DOHH2 (cell line): ENCODE measurements around the gene ROR2.

Experiments used
- EZH2phosphoT487 ChIP-seq: fragments of 200-600 bp; sonication (generic); IDR thresholded peaks from 2 replicates; pipeline ENCODE4 v1.6.1; 2017; ENCODE audit warnings: borderline replicate concordance, mild to moderate bottlenecking, antibody characterized with exemption, low read length, moderate library complexity, mixed read lengths
- TF ChIP-seq, protein P1 (sequence below): fragments of 200-600 bp; sonication (generic); IDR thresholded peaks from one replicate; pipeline ENCODE4 v1.5.1; 2014; ENCODE audit warnings: antibody characterized with exemption, mild to moderate bottlenecking, low read depth, low read length; ENCODE audit not compliant: poor library complexity, severe bottlenecking

DNA sequence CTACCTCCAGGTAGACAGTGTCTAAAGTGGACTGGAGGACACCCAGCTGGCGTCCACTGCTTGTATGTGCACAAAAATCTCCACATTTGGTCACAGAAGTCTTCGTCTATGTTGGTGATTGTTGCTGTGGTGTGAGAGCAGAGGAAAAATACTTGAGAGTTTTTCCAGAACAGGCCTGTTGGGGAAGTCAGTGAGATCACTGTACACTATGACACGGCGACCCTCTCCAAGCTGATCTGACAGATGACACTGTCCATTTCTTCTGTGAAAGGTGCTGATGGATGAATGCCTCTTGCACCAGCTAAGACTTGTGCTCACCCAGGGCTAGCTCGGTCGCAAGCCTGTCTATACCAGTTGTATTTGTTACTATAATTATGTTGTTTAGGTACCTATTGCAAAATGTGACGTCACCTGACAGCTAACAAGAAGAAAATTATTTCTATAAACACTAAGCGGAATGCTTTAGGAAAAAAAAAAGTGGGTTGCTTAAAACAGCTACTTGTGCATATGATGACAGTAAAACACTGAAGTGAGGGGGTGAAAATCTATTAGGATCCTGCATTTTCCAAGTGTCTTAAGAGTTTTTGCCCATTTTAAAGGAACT is 142.3 kb downstream of the ROR2 start:
- TF ChIP-seq, protein P1, sequence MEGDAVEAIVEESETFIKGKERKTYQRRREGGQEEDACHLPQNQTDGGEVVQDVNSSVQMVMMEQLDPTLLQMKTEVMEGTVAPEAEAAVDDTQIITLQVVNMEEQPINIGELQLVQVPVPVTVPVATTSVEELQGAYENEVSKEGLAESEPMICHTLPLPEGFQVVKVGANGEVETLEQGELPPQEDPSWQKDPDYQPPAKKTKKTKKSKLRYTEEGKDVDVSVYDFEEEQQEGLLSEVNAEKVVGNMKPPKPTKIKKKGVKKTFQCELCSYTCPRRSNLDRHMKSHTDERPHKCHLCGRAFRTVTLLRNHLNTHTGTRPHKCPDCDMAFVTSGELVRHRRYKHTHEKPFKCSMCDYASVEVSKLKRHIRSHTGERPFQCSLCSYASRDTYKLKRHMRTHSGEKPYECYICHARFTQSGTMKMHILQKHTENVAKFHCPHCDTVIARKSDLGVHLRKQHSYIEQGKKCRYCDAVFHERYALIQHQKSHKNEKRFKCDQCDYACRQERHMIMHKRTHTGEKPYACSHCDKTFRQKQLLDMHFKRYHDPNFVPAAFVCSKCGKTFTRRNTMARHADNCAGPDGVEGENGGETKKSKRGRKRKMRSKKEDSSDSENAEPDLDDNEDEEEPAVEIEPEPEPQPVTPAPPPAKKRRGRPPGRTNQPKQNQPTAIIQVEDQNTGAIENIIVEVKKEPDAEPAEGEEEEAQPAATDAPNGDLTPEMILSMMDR, result no peak
- TF ChIP-seq EZH2phosphoT487, result no peak
